GM18519 (cell line): ENCODE data around the gene GPR135.

Source experiments
- ATAC-seq: cut with Tn5 transposase; IDR thresholded peaks from one replicate; pipeline ENCODE4 v1.9.1; 2021; ENCODE audit warnings: mild to moderate bottlenecking, moderate library complexity; ENCODE audit not compliant: unreplicated experiment, low FRiP score

The GPR135 gene

DNA sequence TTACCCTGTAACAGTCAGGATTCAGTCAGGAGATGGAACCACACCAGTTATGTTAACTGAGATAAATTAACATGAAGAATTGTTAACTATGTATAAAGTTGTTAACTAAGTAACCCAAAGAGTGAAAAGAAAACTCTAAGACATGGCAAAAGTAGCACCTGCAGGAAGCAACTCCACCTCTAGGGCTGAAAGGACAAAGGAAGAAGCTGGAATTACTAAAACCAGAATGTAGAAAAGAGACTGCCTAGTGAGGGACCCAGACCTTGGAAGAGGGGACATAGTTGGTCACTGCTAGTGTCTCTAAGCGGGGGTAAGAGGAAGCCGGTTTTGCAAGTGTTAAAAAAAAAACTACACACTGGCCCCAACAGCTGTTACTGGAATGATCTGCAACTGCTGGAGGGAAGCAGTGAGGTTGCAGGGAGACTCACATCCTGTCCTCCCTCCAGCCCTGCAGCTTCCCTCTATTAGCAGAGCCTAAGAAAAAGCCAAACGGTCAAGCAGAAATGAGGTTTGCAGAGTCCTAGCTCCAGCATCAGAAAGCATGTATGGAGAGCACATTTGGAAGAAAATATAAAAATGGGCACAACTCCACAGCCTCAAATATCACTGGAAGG lies 39.8 kb downstream of the GPR135 start:
- ATAC-seq = no peak

DNA sequence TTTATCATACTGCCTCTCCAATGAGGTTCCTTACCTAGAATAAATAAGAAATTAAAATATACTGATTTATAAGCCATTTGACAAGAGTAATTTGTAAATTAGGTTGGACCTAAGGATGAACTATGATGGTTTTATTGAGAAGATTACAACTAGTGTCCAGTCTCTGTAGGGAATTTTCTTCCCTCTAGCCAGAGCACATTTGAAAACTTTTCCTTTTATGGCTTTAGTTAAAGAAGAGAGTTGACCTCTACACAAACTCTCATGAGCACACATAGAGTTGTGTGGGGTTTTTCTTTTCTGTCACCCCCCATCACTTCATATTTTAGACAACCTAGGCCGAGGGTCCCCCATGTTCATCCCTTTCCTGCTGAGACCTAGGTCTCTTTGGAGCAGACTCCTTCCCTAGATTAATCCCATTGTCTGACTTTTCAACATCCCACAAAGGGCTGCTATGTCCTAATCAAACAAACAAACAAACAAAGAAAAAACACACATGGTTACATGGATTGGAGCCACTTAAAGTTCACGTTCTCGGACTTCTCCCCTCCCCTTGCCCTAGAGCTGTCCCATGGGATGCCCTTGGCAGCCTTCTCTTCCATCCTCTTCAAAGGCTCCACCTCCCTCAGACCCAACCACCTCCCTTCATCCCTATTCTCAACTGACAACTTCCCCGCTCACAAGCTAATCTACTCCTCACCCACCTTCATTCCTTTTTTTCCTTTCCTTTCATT lies 40.7 kb downstream of the GPR135 start:
- ATAC-seq = no peak

DNA sequence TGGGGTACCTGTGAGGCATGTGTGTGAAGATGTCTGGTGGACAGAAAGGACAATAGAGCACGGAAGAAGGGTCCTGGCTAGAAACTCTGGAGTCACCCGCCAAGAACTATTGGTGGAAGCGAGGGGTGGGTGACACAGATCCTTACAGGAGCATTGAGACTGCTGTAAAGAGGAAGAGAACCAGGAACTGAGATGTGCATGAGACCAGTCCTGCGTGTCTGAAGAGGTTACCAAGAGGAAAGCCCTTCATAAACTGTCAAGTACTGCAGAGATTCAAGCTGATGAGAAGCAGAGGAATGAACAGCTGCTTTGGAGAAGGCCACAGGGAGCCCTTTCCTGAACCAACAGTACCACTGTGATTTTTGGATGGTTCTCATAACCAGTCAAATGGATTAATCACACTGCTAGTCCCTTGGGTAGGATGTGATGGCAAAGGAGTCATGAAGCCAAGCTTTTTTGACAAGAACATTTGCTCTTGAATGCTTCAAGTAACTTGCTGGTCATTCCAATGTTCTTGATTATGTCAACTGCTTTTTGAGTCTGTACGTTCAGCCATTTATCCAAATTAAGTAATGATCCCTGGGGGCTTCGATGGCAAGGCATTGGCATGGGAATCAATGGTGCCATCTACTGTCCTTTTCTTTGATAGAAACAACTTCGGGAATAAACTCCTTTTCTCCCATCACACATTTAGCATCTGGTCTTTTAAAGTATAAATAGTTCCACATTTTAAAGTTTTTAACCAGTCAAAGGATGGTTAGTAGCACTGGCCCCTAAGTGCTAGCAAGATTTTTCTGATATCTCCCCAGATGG lies 42.9 kb downstream of the GPR135 start:
- no peak for ATAC-seq

DNA sequence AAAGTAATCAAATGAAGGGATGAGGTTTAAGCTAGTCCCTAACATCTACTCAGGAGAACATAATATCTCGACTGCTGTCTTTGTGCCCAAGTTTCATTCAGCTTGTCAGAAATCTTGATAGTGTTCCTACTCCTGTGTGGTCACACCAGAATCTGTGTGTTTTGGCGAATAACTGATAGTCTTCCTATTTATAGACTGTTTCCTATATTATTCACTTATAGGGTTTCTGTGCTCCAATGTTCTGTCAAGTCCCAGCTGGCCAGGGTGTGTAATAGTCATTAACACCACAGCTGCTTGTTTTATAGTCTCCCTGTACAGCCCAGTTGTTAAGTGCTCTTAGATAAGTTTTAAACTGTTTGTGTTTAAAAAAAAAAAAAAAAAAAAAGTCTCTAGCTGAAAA lies 45.9 kb downstream of the GPR135 start:
- no peak for ATAC-seq

DNA sequence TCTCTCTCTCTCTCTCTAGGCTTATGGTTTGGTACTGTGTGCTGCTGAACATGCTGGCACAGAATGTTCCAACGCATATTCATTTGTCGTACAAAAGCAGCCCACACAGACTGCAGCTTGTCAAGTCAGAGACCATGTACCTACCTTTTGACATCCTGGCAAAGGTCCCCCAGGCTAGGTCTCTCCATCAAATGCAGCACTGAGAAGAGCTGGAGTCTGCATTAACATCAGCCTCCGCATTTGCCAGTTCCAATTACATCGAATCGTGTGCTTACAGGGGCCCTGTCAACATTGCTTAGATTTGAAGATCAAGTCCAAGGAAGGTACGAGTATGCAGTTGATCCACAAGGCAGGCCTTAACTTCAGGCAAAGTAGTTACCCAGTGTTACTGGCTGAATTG lies 47.9 kb downstream of the GPR135 start:
- no peak for ATAC-seq

DNA sequence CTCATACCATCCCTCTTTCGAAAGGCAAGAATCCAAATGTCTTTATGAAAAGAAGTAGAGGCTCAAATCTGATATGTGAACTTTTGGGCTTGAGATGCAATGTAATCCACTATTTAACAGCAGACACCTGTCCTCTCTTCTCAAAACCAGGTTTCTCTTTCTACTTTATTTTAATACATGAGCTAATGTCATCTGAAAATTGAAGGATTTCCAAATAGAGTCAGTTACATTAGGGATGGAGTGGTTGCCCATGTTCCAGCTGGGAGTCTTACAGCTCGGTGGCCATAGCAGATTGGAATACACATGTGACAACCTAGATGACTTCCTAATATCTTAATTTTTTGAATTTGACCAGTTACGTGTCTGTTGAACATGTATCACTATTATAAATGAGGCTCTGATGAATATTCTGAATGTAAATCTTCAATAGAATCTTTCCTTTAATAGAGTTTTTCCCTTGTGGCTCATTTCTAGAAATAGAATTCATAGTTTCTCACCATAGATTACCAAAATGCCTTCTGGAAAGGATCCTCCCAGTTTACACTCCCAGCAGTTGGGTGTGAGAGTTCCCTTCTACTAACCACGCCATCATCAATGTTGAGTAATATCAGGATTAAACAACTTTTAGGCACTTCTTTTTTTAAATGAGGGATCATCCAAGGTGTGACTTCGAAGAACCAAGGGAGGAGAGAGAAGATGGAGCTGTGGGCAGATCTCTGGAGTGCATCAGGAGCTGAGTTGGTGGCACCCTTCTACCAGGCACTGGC lies 49.2 kb downstream of the GPR135 start:
- ATAC-seq = no peak
